GM18873 (cell line): ENCODE measurements around the gene CNPY4.

Experiments
- ATAC-seq: cut with Tn5 transposase; IDR thresholded peaks from one replicate; pipeline ENCODE4 v1.9.1; 2021; ENCODE audit warnings: mild to moderate bottlenecking, moderate library complexity, moderate number of reproducible peaks; ENCODE audit not compliant: unreplicated experiment, low FRiP score

CNPY4 gene

GRCh38 chr7:100163871-100164270 is 44.4 kb downstream of the CNPY4 start:
- no peak for ATAC-seq

DNA sequence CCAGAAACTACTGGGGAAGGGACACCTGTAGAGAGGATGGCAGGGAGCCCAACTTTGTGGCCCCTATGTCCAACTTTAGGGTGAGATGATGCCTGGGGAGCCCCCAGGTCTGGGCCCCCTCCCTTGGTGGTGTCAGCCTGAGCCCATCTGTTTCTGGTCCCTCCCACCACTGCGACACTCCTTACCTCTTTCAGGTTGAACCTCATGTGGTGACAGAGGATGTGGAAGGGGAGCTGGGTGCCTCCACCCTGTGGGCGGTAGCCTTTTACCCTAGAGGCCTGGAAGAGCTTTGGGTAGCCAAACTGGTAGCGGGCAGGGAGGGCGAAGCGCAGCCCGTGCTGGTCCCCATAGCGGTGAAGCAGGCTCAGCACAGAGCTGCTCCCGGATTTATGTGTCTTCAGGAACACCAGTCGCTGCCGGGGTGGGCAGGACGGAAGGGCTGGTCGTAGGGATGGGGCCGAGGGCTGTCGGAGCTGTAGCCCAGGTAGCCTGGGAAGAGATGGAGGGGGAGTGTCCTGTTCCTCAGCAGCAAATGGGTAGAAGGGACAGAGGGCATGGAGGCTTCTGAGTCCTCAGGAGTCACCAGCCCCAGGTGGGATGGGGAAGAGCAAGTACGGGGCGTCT is 47.0 kb downstream of the CNPY4 start:
- ATAC-seq = no peak

DNA sequence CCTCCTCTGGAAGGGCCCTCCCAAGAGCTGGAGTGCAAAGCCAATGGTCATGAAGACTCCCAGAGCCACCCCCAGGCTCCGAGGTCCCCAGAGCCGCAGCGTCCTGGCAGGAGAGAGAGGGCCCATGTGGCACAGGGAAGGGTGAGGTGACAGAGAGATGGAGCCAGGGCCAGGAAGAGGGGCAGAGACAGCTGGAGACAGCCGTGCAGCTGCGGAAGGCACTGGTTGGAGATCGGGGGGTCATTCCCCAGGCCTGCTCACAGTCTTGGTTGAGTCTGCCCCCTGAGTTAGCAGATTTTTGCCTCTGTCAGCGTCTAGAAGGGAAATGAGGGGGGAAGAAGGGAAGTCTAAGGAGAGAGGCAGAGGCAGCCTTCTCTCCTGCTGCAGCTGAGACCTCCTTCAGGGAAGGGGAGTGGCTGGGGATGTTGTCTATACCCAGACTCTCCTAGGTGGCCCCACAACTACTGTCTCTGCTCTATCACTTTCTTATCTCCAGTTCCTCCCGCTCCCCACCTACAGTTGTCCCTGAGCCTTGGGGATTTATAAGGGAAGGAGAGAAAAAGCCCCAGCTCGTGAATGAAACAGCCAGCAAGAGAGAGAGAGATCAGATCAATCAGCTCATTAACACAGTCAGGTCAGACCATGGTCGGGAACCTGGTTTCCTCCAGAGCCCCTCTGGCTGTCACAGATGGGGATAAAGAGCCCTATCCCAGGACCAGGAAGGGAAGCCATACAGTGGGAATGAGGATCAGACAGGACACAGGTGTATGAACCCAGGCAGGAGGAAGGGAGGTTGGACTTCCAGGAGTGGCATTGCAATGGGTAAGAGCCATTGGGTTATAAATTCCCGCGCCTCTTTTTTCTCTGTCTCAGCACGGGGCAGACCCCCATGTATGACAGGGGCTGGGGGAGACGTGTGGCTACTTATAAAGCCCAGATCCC is 47.8 kb downstream of the CNPY4 start:
- no peak for ATAC-seq

GRCh38 chr7:100167912-100168323 is 48.5 kb downstream of the CNPY4 start:
- no peak for ATAC-seq

- ATAC-seq = no peak
Measured at GRCh38 chr7:100169147-100169850, 49.9 kb downstream of the CNPY4 start.

DNA sequence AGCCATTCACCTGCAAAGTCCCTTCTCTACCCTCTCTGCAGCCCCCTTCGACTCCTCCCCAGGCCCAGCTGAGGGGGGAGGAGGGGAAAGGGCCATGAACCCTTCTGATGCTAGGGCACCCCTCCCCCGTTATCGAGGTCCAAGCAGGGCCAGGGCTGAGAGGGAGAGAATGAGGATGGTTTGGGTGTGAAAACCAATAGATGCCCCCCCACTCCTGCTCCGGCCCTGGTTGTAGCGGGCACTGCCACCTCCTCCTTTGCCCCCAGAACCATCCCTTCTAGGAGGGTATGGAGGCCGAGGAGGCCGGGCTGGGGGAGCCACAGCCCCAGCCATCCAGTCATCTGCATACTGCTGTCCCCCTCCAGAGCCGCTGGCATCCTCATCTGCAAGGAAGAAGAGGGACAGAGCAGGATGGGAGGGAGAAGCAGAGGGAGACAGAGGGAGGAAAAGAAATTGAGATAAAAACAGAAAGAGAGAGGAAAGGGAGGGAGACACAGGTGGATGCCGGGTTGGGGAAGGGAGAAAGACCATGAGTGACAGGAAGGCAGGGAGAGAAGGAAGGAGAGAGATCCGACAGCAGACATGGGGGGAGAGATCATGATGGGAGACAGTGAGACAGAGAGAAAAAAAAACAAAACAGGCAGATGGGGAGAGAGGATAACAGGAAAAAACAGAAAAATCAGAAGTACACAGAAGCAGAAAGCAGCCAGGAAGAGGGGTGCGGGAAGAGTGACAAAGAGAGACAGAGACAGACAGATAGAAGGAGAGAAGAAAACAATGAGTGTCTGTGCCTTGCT is 50.9 kb downstream of the CNPY4 start:
- no peak for ATAC-seq

DNA sequence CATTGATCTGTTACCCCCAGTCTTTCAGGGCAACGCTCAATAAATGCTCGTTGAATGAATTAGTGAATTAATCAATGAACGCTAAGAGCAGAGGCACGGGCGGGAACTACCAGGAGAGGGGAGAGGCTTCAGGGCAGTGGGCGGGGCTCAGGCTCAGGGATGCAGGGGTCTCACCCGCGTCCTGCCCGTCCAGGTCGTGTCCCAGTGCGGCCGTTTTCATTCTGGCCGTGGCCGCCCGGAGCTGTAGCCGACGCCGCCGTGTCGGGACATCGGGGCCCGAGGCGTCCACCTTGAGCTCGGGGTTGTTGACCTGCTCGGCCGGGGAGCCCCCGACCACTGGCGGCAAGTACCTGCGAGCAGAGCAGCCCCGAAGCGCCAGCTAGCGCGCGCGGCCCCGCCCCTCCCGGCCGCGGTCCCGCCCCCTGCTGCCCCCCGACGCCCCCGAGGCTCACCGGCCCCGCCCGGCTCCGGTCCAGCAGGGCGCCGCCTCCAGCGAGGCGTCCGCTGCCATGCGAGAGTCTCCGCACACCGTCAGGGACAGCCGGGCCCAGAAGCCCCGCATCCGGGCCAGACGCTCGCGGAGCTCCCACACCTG is 51.8 kb downstream of the CNPY4 start:
- ATAC-seq = no peak

DNA sequence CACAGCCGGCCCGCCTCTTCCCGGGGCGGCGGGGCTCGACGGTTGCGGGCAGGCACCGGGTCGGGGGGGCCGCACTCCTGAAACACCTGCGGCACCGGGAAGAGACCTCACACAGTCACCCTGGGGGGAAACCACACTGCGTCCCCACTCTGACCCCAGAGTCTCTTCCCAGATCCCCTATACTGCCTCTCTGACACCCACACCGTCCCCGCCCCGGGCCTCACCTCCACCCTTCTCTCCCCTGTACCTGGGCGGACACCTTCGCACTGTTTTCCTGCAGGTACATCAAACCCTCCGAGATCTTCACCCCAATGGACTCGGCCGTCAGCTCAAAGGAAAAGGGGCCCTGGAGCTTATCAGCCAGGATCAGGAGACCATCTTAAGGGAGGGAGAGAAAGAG is 52.4 kb downstream of the CNPY4 start:
- no peak for ATAC-seq

DNA sequence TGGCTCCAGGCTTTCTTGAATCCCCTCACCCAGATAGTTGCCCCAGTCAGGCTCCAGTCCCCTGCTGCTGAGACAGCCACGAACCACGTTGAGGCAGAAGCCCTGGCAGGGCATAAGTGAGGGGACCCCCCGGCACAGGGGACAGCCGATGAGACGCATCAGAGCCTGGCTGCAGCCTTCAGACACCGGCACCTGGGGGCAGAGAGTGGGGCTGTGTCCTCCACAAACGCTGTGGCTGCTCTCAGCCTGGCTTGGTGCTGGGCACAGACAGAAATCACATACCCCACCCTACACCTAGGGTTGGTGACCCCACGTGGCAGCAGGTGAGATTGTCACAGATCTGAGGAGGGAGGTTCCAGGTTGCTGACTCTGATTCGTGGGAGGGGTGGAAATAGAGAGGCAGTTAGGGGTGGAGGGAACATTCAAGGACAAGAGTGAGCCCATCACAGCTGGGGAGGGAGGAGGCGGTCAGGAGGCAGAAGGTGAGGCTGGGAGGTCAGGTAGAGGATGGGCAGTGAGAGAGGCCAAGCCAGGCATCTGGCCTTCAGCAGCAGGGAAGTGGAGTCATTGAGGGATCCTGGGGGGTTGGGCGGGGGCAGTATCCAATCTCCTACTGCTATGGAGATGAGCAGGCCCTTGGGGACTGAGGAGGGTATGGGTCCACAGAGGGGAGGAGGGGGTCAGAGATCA is 54.5 kb downstream of the CNPY4 start:
- ATAC-seq = no peak

GRCh38 chr7:100174582-100174981 is 55.1 kb downstream of the CNPY4 start:
- ATAC-seq = no peak
